Endothelial cell of umbilical vein (primary cell): ENCODE data around the gene KLF13. TPM values are rescaled to one million over a fixed set of nuclear protein-coding genes. Genes with fewer than 3 reads are reported as not detected.

ENCODE experiments used
- BruUV-seq: library from RNA; stranded (reverse); fragments of 400-500 nt; replicated peaks from 2 replicates; lab custom pipeline; 2021; lab: Mats Ljungman, UMichigan
- CTCF ChIA-PET: fragments of 300-600, 350-600 bp; sonication (Branson Sonifier 250); formaldehyde crosslinking; loops from one replicate; lab custom pipeline; 2021; ENCODE audit warnings: antibody characterized with exemption, inconsistent platforms; lab: Charles Lee
- POLR2A ChIA-PET: fragments of 300-600, 350-600 bp; sonication (Branson Sonifier 250); formaldehyde crosslinking; loops from one replicate; lab custom pipeline; 2021; ENCODE audit warnings: antibody characterized with exemption, inconsistent platforms; lab: Charles Lee
- DNase-seq: peaks from one replicate; pipeline ENCODE4 v3.0.0-alpha.2; 2011; ENCODE audit warnings: low read depth, low spot score
- FAIRE-seq: peaks from 2 replicates; lab custom pipeline; 2011; peaks lifted over from hg19 to GRCh38; lab: Jason Lieb, UNC
- H2AFZ ChIP-seq: 2 replicates; pipeline ENCODE4 v1.6.0; 2012; ENCODE audit warnings: low read depth, low read length, control low read depth, inconsistent platforms
- H3K27ac ChIP-seq: 2 replicates; pipeline ENCODE4 v1.5.1; 2011; ENCODE audit warnings: low read depth, mild to moderate bottlenecking, control low read depth, low read length, moderate library complexity; ENCODE audit not compliant: insufficient read depth
- H3K27me3 ChIP-seq, 2 experiments: 2 replicates each; pipeline versions ENCODE4 v1.6.0 to v1.6.1; 2011; ENCODE audit warnings: low read length in 2 of 2, mixed read lengths in 1 of 2; ENCODE audit not compliant: control insufficient read depth in 2 of 2, insufficient read depth in 2 of 2
- H3K36me3 ChIP-seq, 2 experiments: 2 replicates in 1 of 2; 3 replicates in 1 of 2; pipeline ENCODE4 v1.5.1; 2011; ENCODE audit warnings: low read length in 2 of 2, mild to moderate bottlenecking in 1 of 2, moderate library complexity in 1 of 2; ENCODE audit not compliant: control insufficient read depth in 2 of 2, insufficient read depth in 2 of 2; ENCODE audit errors: extremely low read depth in 1 of 2
- H3K4me1 ChIP-seq: 3 replicates; pipeline ENCODE4 v1.5.1; 2011; ENCODE audit warnings: mild to moderate bottlenecking, low read length; ENCODE audit not compliant: control insufficient read depth, insufficient read depth; ENCODE audit errors: extremely low read depth
- H3K4me2 ChIP-seq: 2 replicates; pipeline ENCODE4 v1.6.1; 2011; ENCODE audit warnings: low read length, control low read depth, mixed read lengths; ENCODE audit not compliant: insufficient read depth
- H3K4me3 ChIP-seq, 3 experiments: fragments of 200-600 bp in 1 of 3; sonication (generic), shearing (Covaris generic) in 1 of 3; replicated peaks in 1 of 3; 2 replicates each; pipeline ENCODE4 v1.5.1; 2011 to 2016; ENCODE audit warnings: control low read depth in 3 of 3, low read length in 3 of 3, mild to moderate bottlenecking in 2 of 3, inconsistent platforms in 1 of 3, low read depth in 1 of 3, moderate library complexity in 1 of 3; ENCODE audit not compliant: insufficient read depth in 1 of 3
- H3K79me2 ChIP-seq: 2 replicates; pipeline ENCODE4 v1.6.0; 2012; ENCODE audit warnings: low read length, inconsistent platforms; ENCODE audit not compliant: control insufficient read depth, insufficient read depth
- H3K9ac ChIP-seq: replicated peaks from 2 replicates; pipeline ENCODE3; 2011; ENCODE audit warnings: low read length, control low read depth; ENCODE audit not compliant: insufficient read depth; ENCODE audit errors: extremely low read depth
- H3K9me1 ChIP-seq: replicated peaks from 3 replicates; pipeline ENCODE4 v1.6.0; 2011; ENCODE audit warnings: mild to moderate bottlenecking, low read length; ENCODE audit not compliant: control insufficient read depth, insufficient read depth; ENCODE audit errors: extremely low read depth
- H3K9me3 ChIP-seq: replicated peaks from 2 replicates; pipeline ENCODE4 v1.5.1; 2012; ENCODE audit warnings: low read length, inconsistent platforms; ENCODE audit not compliant: control insufficient read depth, insufficient read depth
- H4K20me1 ChIP-seq: replicated peaks from 2 replicates; pipeline ENCODE3; 2011; ENCODE audit warnings: mild to moderate bottlenecking, low read length; ENCODE audit not compliant: control insufficient read depth, insufficient read depth; ENCODE audit errors: extremely low read depth
- EZH2 ChIP-seq: IDR thresholded peaks from 2 replicates; pipeline ENCODE4 v1.6.1; 2012; ENCODE audit warnings: borderline replicate concordance, low read depth, mild to moderate bottlenecking, moderate library complexity, low read length, inconsistent platforms; ENCODE audit not compliant: severe bottlenecking
- FOS ChIP-seq: IDR thresholded peaks from 2 replicates; pipeline ENCODE4 v1.6.1; 2011; ENCODE audit warnings: mild to moderate bottlenecking, low read length, moderate library complexity, borderline replicate concordance; ENCODE audit not compliant: insufficient read depth
- GATA2 ChIP-seq: IDR thresholded peaks from 2 replicates; pipeline ENCODE4 v1.7.0; 2011; ENCODE audit warnings: low read depth, mild to moderate bottlenecking, moderate library complexity, mixed read lengths, low read length; ENCODE audit not compliant: insufficient read length, insufficient read depth
- JUN ChIP-seq: IDR thresholded peaks from 2 replicates; pipeline ENCODE4 v1.6.1; 2011; ENCODE audit warnings: borderline replicate concordance, low read depth; ENCODE audit not compliant: insufficient read length, insufficient read depth
- MYC ChIP-seq: IDR thresholded peaks from one replicate; pipeline ENCODE4 v1.6.1; 2011; ENCODE audit warnings: mild to moderate bottlenecking, low read depth, low read length
- POLR2A ChIP-seq: IDR thresholded peaks from 2 replicates; pipeline ENCODE4 v1.6.1; 2012; ENCODE audit warnings: low read depth, mild to moderate bottlenecking, control low read depth, low read length
- dilution Hi-C: fragments of 300-500 bp; cut with MboI; formaldehyde crosslinking; loops from one replicate; pipeline ENCODE4 v1.15.0; 2019; ENCODE audit warnings: low sequenced_read_pairs; ENCODE audit not compliant: extremely low pct_ligation_motif_present
- intact Hi-C: fragments of 100-400 bp; cut with micrococcal nuclease; formaldehyde crosslinking; loops from one replicate; pipeline ENCODE4 v1.10.0; 2022
- polyA plus RNA-seq, 4 experiments: library from polyadenylated mRNA; depleted of rRNA in 3 of 4; stranded (reverse) in 3 of 4; unstranded in 1 of 4; fragments of >200 nt; gene quantifications; 2 replicates each; pipeline versions ENCODE4 v1.2.1 to v1.2.3, GENCODE V29; 2011 to 2012; ENCODE audit warnings: missing spikeins in 1 of 4
- total RNA-seq: library from RNA; stranded (reverse); gene quantifications from 2 replicates; pipeline ENCODE4 v1.2.3, GENCODE V29; 2021
- TF ChIP-seq, protein P1 (sequence below), 2 donors: IDR thresholded peaks; 1 replicate in 1 of 2; 2 replicates in 1 of 2; pipeline ENCODE4 v1.5.1; 2011; ENCODE audit warnings: low read length in 2 of 2, mild to moderate bottlenecking in 2 of 2, moderate library complexity in 2 of 2, control low read depth in 1 of 2, inconsistent platforms in 1 of 2, low read depth in 1 of 2; ENCODE audit not compliant: insufficient read depth in 1 of 2; ENCODE audit errors: extremely low read depth in 1 of 2

KLF13 gene
- total and polyA plus RNA-seq, 2 donors (not counting 3 experiments of a cell fraction or from before 2014, with no cell fraction given): 10.1 to 31.9 TPM

DNA sequence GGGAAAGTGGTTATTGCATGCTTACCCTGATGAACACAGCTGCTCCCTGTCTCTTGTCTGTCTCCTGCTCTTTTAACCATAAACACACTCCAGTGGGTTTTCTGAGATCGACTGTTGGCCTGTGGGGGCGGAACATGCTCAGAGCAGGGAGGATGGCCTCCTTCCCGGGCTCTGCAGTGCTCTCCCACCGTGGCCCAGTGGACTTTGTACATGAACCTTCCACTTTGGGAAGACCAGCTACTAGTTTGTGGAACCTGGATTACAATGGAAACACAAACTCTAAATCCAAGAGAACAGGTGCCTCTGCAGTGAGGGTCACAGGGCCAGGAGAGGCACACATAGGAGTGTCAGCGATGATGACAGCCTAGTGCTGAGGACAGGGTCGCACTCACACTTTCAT is 56.5 kb downstream of the KLF13 start:
- ChIA-PET CTCF (interaction anchor here (1.0 to 1.8 kb wide), 4 partner anchors 9 to 105 kb away, joined by 3 to 5 read pairs (median 4); no protein-coding TSS in a partner anchor), POLR2A (no interaction called here)
- Histone ChIP-seq H3K36me3 (no peaks in the 10 kb centered on the region), H3K4me1 (no peaks in the 10 kb centered on the region), H2AFZ (no peak overlapping the region), H3K27ac (no peak overlapping the region), H3K9me1 (no peaks in the 10 kb centered on the region), H3K9me3 (no peaks in the 10 kb centered on the region), H3K4me3 (no peak overlapping the region), H3K4me2 (no peak overlapping the region), H3K9ac (no peak overlapping the region), H3K79me2 (no peaks in the 10 kb centered on the region), H3K27me3 (no peaks in the 10 kb centered on the region), H4K20me1 (no peaks in the 10 kb centered on the region)
- no peak for TF ChIP-seq POLR2A
- TF ChIP-seq JUN: no peak
- TF ChIP-seq, protein P1, sequence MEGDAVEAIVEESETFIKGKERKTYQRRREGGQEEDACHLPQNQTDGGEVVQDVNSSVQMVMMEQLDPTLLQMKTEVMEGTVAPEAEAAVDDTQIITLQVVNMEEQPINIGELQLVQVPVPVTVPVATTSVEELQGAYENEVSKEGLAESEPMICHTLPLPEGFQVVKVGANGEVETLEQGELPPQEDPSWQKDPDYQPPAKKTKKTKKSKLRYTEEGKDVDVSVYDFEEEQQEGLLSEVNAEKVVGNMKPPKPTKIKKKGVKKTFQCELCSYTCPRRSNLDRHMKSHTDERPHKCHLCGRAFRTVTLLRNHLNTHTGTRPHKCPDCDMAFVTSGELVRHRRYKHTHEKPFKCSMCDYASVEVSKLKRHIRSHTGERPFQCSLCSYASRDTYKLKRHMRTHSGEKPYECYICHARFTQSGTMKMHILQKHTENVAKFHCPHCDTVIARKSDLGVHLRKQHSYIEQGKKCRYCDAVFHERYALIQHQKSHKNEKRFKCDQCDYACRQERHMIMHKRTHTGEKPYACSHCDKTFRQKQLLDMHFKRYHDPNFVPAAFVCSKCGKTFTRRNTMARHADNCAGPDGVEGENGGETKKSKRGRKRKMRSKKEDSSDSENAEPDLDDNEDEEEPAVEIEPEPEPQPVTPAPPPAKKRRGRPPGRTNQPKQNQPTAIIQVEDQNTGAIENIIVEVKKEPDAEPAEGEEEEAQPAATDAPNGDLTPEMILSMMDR (IDR thresholded peaks at IDR 0.05; ENCODE audit: extremely low read depth in 1 of 2, insufficient read depth in 1 of 2, low read depth in 1 of 2, low read length in 2 of 2): no peak
- no peak for TF ChIP-seq GATA2
- no peak for TF ChIP-seq MYC
- TF ChIP-seq EZH2: no peak
- no peak for TF ChIP-seq FOS
- BruUV-seq: no TSS peak
- FAIRE-seq (no peak), DNase-seq (no peak)
- dilution Hi-C loops (no loop called here), intact Hi-C loops (no loop called here)
